GM18502 (cell line): ENCODE results near the gene CCL24.
"Not testable (repeated sequence)": the region's sequence is repeated elsewhere in the genome, so short reads cannot be mapped to it uniquely, and the experiment has no call there.

ENCODE experiments used
- ATAC-seq: cut with Tn5 transposase; IDR thresholded peaks from one replicate; pipeline ENCODE4 v1.9.1; 2021; ENCODE audit warnings: mild to moderate bottlenecking; ENCODE audit not compliant: unreplicated experiment, poor library complexity

The CCL24 gene

GRCh38 chr7:75813781-75814236 is at the start of gene CCL24:
CCL24 (minus strand) TSS chr7:75813806; CDS start chr7:75813715, 91 bp downstream.
- no peak for ATAC-seq

- no peak for ATAC-seq
Measured at GRCh38 chr7:75861636-75862035, 48.0 kb upstream of the CCL24 start.

- ATAC-seq = no peak
Measured at GRCh38 chr7:75858410-75858809, 44.8 kb upstream of the CCL24 start.

- ATAC-seq = no peak
Measured at GRCh38 chr7:75856536-75856935, 42.9 kb upstream of the CCL24 start.

DNA sequence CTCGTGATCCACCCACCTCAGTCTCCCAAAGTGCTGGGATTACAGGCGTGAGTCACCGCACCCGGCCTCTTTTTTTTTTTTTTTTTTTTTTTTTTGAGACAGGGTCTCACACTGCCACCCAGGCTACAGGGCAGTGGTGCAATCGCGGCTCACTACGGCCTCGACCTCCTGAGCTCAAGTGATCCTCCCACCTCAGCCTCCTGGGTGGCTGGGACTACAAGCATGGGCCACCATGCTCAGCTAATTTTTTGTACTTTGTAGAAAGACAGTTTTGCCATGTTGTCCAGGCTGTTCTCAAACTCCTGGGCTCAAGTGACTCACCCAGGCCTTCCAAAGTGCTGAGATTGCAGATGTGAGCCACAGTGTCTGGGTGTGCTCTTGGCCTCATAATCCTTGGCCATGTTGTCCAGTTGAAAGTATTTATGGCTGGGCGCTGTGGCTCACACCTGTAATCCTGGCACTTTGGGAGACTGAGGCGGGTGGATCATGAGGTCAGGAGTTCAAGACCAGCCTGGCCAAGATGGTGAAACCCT is 41.3 kb upstream of the CCL24 start:
- ATAC-seq = not testable (repeated sequence)

DNA sequence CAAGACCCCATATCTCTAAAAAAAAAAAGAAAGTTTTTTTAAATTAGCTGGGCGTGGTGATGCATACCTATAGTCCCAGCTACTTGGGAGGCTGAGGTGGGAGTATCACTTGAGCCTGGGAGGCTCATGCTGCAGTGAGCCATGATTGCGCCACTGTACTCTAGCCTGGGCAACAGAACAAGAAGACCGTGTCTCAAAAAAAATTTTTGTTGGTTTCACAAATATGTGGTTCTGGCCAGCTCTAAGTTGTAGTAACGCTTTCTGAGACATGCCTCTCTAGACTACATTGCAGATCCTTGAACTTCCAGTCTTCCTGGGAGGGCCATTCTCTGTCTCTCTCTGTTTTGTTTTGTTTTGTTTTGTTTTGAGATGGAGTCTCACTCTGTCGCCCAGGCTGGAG is 40.6 kb upstream of the CCL24 start:
- no peak for ATAC-seq

- no peak for ATAC-seq
Measured at GRCh38 chr7:75850235-75850634, 36.6 kb upstream of the CCL24 start.

DNA sequence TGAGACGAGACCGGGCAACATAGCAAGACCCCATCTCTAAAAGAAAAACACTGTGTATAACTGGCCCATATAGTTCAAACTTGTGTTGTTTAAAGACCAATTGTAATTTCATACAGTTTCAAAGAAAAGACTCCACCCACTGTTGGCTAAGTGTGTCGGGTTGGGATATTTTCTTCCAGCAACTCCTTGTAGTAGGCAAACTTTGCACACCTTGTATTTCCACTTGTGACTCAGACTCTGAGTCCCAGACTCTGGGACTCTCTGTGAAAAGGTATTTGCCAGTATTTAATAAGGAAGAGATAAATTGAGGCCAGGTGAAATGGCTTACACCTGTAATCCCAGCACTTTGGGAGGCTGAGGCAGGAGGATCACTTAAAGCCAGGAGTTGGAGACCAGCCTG is 36.0 kb upstream of the CCL24 start:
- no peak for ATAC-seq

DNA sequence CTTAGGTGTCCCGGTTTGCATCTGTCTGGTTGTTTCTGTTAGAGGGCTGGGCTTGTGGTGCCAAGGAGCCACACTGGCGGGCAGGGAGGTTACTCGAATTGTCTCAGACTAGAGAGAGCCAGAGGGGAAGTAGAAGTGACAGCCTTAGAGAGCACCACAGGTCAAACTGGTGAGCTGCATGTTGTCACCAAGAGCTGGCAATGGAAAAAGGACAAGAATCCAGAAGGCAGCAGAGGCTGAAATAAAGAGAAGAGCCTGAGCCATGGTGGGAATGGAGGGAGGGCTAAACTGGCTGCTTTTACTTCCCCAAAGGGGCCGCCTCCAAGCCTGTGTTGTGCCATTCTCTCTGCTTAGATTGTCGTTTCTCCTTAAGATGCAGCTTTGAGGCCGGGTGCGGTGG is 34.1 kb upstream of the CCL24 start:
- no peak for ATAC-seq

DNA sequence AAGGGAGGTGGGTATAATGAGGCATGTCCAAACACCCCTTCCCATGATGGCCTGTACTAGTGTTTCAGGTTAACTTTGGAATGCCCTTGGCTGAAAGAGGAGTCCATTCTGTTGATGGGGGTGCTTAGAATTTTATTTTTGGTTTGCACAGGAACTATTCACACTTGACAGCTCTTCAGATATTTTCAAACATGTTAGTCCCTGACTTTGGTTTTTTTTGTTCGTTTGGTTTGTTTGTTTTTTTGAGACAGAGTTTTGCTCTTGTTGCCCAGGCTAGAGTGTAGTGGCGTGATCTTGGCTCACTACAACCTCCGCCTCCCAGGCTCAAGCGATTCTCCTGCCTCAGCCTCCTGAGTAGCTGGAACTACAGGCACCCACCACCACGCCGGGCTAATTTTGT is 31.5 kb upstream of the CCL24 start:
- ATAC-seq = not testable (repeated sequence)

DNA sequence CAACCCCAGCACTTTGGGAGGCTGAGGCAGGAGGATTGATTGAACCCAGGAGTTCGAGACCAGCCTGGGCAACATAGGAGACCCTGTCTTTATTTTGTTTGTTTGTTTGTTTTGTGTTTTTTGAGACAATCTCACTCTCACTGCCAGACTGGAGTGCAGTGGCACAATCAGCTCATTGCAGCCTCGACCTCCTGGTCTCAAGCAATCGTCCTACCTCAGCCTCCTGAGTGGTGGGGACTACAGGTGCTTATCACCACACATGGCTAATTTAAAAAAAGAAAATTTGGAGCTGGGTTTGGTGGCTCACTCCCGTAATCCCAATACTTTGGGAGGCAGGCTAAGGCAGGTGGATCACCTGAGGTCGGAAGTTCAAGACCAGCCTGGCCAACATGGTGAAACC is 30.6 kb upstream of the CCL24 start:
- no peak for ATAC-seq

DNA sequence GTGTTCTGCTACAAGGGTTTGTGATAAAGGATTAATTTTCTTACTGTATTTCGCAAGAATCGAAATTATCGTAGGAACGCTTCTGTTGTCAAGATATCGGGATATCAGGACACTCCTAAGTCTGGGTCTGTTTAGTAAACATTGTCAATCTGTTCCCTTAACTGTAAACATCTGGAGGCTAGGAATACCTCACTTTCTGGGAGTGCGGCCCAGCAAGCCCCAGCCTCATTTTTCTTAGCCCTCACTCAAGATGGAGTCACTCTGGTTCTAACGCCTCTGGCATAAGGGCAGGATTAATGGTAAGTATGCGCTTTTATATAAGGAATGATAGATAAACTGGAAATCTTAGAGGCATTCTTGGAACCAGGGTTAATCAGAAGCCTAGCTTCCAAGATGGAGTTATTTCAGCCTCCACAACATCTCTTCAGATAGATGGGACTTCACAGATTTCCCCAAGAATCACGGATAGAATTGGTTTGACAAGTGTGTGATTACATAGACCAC is 30.1 kb upstream of the CCL24 start:
- no peak for ATAC-seq

- peak; percentile 93 for ATAC-seq
Measured at GRCh38 chr7:75842836-75843446, 29.3 kb upstream of the CCL24 start.

DNA sequence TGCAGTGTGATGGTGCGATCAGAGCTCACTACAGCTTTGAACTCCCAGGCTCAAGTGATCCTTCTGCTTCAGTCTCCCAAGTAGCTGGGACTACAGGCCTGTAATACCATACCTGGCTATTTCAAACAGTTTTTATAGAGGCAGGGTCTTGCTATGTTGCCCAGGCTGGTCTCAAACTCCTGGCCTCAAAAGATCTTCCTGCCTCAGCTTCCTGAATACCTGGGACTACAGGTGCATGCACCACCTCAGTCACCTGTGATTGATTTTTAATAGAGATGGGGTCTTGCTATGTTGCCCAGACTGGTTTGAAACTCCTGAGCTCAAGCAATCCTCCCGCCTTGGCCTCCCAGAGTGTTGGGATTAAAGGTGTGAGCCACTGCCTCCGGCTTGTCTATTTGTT is 26.4 kb upstream of the CCL24 start:
- no peak for ATAC-seq

DNA sequence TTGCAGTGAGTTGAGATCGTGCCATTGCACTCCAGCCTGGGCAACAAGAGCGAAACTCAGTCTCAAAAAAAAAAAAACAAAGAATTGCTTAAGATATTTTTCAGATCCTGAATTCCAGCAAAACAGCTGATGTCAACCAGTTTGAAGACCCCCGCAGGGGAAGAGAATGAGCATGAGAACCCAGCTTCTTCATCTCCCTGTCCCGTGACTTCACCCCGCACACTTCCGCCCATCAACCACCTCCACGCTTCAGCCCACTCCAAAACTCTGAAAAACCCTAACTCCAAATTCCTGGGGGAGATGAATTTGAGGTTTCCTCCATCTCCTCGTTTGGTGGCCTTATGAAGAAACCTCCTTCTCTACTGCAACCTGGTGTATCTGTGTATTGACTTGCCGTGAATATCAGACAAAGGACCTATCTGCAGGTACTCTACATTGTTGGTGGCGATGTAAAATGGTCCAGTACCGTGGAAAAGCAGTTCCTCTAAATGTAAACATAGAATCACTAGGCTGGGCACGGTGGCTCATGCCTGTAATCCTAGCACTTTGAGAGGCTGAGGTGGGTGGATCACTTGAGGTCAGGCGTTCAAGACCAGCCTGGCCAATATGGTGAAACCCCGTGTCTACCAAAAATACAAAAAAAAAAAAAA is 24.8 kb upstream of the CCL24 start:
- not testable (repeated sequence) for ATAC-seq

- ATAC-seq = no peak
Measured at GRCh38 chr7:75836798-75837197, 23.2 kb upstream of the CCL24 start.

DNA sequence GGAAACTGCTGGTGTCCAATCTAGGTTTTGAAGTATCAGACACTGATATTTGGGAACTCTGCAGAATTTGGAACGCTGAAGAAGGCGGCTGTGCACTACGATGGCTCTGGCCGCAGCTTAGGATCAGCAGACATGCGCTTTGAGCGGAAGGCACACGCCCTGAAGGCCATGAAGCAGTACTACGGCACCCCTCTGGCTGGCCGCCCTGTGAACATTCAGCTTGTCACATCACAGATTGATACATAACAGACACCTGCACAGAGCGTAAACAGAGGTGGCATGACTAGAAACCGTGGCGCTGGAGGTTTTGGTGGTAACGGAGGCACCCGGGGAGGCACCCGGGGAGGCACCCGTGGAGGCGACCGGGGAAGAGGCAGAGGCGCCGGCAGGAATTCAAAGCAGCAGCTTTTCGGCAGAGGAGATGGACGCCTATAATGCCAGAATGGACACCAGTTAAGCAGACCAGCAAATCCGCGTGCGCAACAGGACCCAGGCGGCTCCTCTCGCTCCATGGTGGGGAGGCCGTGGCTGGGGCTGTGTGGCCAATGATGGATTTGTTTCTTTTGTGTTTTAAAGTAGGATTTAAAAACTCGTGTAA is 22.2 kb upstream of the CCL24 start:
- ATAC-seq = no peak

DNA sequence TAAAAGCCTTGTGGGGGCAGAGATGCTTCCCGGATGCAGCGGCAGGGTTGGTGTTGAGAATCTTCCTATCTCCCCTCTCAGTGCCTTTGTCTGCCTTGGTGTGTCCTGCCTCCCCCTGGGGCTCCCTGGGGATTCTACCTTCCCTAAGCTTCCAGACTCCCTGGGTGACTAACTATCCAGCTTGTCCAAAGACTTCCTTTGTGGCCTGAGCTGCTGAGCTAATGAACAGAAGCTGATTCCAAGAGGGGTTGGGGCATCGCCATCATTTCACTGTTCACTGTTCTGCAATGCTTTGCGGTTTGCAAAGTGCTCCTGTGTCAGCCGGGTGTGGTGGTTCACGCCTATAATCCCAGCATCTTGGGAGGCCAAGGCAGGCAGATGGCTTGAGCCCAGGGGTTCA is 20.1 kb upstream of the CCL24 start:
- ATAC-seq = not testable (repeated sequence)

- no peak for ATAC-seq
Measured at GRCh38 chr7:75830978-75831377, 17.4 kb upstream of the CCL24 start.

DNA sequence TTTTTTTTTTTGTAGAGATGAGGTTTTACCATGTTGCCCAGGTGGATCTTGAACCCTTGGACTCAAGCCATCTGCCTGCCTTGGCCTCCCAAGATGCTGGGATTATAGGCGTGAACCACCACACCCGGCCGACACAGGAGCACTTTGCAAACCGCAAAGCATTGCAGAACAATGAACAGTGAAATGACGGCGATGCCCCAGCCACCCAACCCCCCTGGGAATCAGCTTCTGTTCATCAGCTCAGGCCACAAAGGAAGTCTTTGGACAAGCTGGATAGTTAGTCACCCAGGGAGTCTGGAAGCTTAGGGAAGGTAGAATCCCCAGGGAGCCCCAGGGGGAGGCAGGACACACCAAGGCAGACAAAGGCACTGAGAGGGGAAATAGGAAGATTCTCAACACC is 16.1 kb upstream of the CCL24 start:
- ATAC-seq = not testable (repeated sequence)

- no peak for ATAC-seq
Measured at GRCh38 chr7:75823198-75823910, 9.7 kb upstream of the CCL24 start.
